ENCODE results near the gene MTG2. TPM values are rescaled to one million over a fixed set of nuclear protein-coding genes. Genes with fewer than 3 reads are reported as not detected.

The MTG2 gene
- total and polyA plus RNA-seq, 8 donors: 13.6 to 77.9 (median 21.4) TPM

GRCh38 chr20:62227591-62227976 is 44.8 kb downstream of the MTG2 start:
- WGBS, 5 donors: 33 to 60% (median 48%) methylated on average over 1 to 10 of the region's 10 CpGs
- Histone ChIP-seq H3K4me1 (peaks cover 0 to 15% (median 7%) of the 10 kb centered on the region in 4 donors), H3K9me3 (no peaks in the 10 kb centered on the region), H3K36me3 (no peaks in the 10 kb centered on the region), H3K27me3 (peaks cover 3 to 85% (median 33%) of the 10 kb centered on the region in 3 donors), H3K4me3 (no peak overlapping the region), H3K27ac (no peak overlapping the region)
- DNase-seq: no peak
- intact Hi-C loops (cut with DNase I; ENCODE audit: low total_unique reads): no loop called here
- TF ChIP-seq EP300 (IDR thresholded peaks at IDR 0.05): no peak
- TF ChIP-seq POLR2AphosphoS5 (IDR thresholded peaks at IDR 0.05): no peak
- no peak for TF ChIP-seq POLR2A (IDR thresholded peaks at IDR 0.05)
- no peak for TF ChIP-seq CTCF (IDR thresholded peaks at IDR 0.05)

- no peaks in the 10 kb centered on the region for H3K9me3 ChIP-seq
- TF ChIP-seq POLR2A (IDR thresholded peaks at IDR 0.05) (no peak), POLR2AphosphoS5 (IDR thresholded peaks at IDR 0.05) (no peak), EP300 (IDR thresholded peaks at IDR 0.05) (no peak), CTCF (IDR thresholded peaks at IDR 0.05) (peak in 1 of 7 experiments; percentile 19)
- no peak overlapping the region for H3K27ac ChIP-seq
- intact Hi-C loops (cut with DNase I; ENCODE audit: low total_unique reads): no loop called here
- peak; percentile 52 to 79 for DNase-seq
- H3K4me1 ChIP-seq: peaks cover 0 to 19% (median 9%) of the 10 kb centered on the region in 4 donors
- WGBS, 5 donors: 29 to 46% (median 35%) methylated on average over 32 to 37 of the region's 37 CpGs
- H3K27me3 ChIP-seq: peaks cover 0 to 85% (median 26%) of the 10 kb centered on the region in 3 donors
- H3K4me3 ChIP-seq: no peak overlapping the region
- H3K36me3 ChIP-seq: no peaks in the 10 kb centered on the region
These were observed 45.4 kb downstream of the MTG2 start for GRCh38 chr20:62227977-62228958.

GRCh38 chr20:62228982-62229545 is 46.2 kb downstream of the MTG2 start:
- intact Hi-C loops (cut with DNase I; ENCODE audit: low total_unique reads): no loop called here
- 78 to 88% (median 84%) methylated on average over 7 of the region's 7 CpGs for WGBS, 5 donors

More at GRCh38 chr20:62228982-62229545, 46.2 kb downstream of the MTG2 start:
- H3K4me1 ChIP-seq: peaks cover 2 to 20% (median 9%) of the 10 kb centered on the region in 4 donors
- no peak overlapping the region for H3K27ac ChIP-seq
- no peaks in the 10 kb centered on the region for H3K9me3 ChIP-seq
- no peak overlapping the region for H3K4me3 ChIP-seq
- no peaks in the 10 kb centered on the region for H3K36me3 ChIP-seq
- H3K27me3 ChIP-seq: peaks cover 0 to 85% (median 18%) of the 10 kb centered on the region in 3 donors
- no peak for TF ChIP-seq EP300 (IDR thresholded peaks at IDR 0.05)
- TF ChIP-seq POLR2AphosphoS5 (IDR thresholded peaks at IDR 0.05): no peak
- no peak for TF ChIP-seq POLR2A (IDR thresholded peaks at IDR 0.05)
- TF ChIP-seq CTCF (IDR thresholded peaks at IDR 0.05): no peak
- DNase-seq: no peak
